ENCODE results near the gene SYT2.

Gene SYT2

DNA sequence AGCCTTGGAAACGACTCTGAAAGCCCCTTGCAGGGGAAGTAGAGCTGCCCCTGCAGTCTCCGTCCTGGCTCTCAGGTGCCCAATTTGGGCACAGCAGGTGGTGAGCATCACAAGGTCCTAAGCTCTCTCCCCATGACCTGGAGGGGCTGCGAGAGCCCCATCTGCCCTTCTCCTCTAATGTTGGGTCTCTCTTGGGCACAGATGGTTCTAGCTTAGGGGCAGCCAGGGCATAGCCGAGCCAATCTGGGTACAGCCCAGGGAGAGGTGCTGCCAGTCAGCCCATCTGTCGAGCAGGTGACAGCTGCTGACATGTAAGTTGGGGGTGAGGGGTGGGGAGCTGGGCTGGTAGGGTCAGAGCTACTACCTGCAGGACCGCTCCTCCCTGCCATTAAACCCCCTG, 50.7 kb downstream of the SYT2 start:
- DNase-seq (ENCODE audit: low read depth), result no peak
- H3K4me3 ChIP-seq (ENCODE audit: control insufficient read depth, low read depth, low read length), result no peak overlapping the region
- TF ChIP-seq, protein P1, sequence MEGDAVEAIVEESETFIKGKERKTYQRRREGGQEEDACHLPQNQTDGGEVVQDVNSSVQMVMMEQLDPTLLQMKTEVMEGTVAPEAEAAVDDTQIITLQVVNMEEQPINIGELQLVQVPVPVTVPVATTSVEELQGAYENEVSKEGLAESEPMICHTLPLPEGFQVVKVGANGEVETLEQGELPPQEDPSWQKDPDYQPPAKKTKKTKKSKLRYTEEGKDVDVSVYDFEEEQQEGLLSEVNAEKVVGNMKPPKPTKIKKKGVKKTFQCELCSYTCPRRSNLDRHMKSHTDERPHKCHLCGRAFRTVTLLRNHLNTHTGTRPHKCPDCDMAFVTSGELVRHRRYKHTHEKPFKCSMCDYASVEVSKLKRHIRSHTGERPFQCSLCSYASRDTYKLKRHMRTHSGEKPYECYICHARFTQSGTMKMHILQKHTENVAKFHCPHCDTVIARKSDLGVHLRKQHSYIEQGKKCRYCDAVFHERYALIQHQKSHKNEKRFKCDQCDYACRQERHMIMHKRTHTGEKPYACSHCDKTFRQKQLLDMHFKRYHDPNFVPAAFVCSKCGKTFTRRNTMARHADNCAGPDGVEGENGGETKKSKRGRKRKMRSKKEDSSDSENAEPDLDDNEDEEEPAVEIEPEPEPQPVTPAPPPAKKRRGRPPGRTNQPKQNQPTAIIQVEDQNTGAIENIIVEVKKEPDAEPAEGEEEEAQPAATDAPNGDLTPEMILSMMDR (IDR thresholded peaks at IDR 0.05; ENCODE audit: control insufficient read depth, insufficient read depth, low read depth, low read length, missing control alignments), result no peak

GRCh38 chr1:202658769-202659168, 51.5 kb downstream of the SYT2 start:
- DNase-seq (ENCODE audit: low read depth), result no peak
- H3K4me3 ChIP-seq (ENCODE audit: control insufficient read depth, low read depth, low read length), result no peak overlapping the region
- TF ChIP-seq, protein P1 (IDR thresholded peaks at IDR 0.05; ENCODE audit: control insufficient read depth, insufficient read depth, low read depth, low read length, missing control alignments), result no peak

DNA sequence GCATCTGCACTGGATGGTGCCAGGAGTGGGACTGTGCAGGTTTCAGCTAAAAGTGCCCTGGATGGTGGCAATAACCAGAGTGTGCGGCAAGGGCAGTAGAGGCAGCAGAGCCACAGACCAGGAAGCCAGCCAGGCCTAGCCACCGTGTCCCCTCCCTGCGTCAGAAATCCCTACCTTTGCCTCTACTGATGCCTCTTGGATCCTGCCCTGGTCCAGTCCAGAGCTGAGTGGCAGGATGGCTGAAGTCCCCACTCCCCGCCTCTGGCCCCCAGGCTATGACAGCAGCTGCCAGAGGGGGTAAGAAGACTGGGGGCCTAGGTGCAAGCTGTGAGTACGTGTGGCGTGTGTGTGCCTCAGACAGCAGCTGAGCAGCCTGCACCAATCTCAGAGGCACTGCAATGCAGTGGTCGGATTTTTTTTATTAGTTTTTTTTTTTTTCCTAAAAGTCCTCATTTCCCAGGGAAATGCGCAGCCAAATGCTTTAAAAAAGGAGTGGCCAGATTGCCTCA, 51.9 kb downstream of the SYT2 start:
- no peak for DNase-seq (ENCODE audit: low read depth)
- TF ChIP-seq, protein P1 (IDR thresholded peaks at IDR 0.05; ENCODE audit: control insufficient read depth, insufficient read depth, low read depth, low read length, missing control alignments), result no peak

GRCh38 chr1:202656951-202657646, 53.2 kb downstream of the SYT2 start:
- TF ChIP-seq, protein P1 (IDR thresholded peaks at IDR 0.05; ENCODE audit: control insufficient read depth, insufficient read depth, low read depth, low read length, missing control alignments), result peak; percentile 23
- no peak overlapping the region for H3K4me3 ChIP-seq (ENCODE audit: control insufficient read depth, low read depth, low read length)
- no peak for DNase-seq (ENCODE audit: low read depth)

More for the DNA sequence above, 51.9 kb downstream of the SYT2 start:
- H3K4me3 ChIP-seq (ENCODE audit: control insufficient read depth, low read depth, low read length), result no peak overlapping the region

DNA sequence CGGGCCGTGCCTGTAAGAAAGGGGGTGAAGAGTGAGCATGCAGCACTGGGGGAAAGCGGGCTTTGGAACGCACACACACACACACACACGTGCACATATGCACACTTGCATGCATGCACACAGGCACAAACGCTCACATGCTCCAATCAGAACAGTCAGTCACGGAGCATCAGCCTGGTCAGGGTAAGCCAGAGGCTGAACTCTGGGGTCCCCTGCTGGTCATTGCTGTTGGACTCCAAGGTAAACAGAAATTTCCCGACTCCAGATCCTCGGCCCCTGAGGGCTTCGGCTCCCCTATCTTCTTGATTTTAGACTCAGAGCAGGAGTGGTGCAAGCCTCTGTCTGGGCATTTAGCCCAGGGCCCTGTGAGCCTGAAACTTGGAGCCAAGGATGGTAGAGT, 54.2 kb downstream of the SYT2 start:
- TF ChIP-seq, protein P1 (IDR thresholded peaks at IDR 0.05; ENCODE audit: control insufficient read depth, insufficient read depth, low read depth, low read length, missing control alignments), result peak; percentile 12
- no peak for DNase-seq (ENCODE audit: low read depth)
- no peak overlapping the region for H3K4me3 ChIP-seq (ENCODE audit: control insufficient read depth, low read depth, low read length)

DNA sequence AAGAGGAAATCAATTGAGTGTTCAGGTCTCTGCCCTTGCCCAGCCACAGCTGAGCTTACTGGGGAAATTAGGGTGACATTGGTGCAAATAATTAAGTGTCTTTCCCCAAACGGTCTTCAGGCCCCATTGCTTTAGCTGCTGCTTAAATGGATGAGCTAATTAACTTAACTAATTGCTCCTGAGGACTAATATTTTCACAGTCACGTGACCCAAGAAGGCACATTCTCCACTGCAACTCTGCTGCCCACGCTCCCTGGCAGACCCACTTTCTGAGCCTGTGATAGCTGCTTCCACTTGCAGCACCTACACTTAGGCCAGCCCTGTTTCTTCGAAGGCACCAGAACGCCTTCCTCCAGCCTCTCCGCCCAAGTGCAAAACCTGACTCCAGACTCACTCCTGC, 56.2 kb downstream of the SYT2 start:
- H3K4me3 ChIP-seq (ENCODE audit: control insufficient read depth, low read depth, low read length), result no peak overlapping the region
- no peak for DNase-seq (ENCODE audit: low read depth)
- TF ChIP-seq, protein P1 (IDR thresholded peaks at IDR 0.05; ENCODE audit: control insufficient read depth, insufficient read depth, low read depth, low read length, missing control alignments), result no peak
